HUDEP-2 (cell line): ENCODE measurements around the gene DNPEP.

Experiments used
- DNase-seq, 76 experiments: peaks; one replicate each; lab custom pipeline; 2025; ENCODE audit not compliant: unreplicated experiment in 76 of 76; lab: John Stamatoyannopoulos, UW

Gene DNPEP

DNA sequence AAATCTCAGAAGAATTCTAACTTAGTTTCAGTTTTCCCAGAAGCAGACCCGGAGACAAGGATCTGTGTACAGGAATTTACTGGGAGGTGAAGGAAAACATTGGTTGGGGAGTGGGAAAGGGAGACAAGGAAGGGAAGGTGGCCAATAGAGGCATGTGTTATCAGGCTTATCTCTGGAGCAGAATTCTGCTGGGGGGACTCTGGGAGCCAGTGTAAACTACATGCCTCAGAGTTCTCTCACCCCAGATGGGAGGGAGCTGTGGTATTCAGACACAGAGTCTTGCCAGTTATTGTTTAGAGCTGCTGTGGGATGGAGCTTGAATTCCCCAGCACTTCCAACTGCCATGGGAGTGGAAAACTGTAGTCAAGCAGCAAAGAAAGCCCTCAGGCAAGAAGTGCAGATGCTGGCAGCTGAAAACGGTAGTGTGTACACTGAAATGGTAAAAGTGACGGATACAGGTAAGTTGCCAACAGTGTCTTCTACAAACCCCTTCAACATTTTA, 19.0 kb downstream of the DNPEP start:
- DNase-seq: no peak

DNA sequence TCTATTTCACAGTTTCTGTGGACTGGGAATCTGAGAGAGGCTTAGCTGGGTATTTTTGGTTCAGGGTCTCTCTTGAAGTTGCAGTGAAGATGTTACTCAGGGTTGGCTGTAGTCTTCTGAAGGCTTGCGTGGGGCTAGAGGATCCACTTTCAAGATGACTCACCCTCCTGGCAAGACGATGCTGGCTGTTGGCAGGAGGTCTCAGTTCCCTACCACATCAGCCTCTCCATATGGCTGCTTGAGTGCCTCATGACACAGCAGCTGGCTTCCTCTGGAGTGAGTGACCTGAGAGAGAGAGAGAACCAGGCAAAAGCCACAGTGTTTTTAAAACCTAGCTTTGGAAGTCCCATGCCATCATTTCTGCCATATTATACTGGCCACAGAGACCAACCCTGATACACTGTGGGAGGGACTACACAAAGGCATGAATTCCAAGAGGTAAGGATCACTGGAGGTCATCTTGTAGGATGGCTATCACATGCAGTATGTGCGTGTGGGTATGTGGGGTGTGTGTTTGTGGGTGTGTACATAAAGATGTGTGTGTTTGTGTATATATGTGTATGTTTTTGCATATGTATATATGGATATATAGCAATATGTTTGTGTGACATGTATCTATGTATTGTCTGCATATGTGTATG, 25.1 kb downstream of the DNPEP start:
- DNase-seq: peak in 65 of 76 experiments; percentile 4 to 86 (median 51)

DNA sequence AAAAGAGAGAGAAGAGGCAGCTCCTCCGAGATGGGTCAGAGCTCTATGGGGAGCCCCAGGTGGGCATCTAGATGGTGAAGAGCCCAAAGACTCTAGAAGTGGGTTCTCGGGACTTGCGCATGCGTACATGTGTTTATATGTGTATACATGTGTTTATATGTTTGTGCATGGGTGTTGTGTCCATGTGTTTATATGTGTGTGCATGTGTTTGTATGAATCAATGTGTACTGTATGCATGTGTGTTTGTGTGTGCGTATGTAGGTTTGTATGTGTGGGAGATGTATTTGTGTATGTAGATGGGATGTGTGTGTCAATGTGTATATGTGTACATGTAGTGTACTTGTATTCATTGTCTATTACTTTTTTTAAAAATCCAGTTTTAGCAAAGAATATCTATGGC, 25.6 kb downstream of the DNPEP start:
- DNase-seq: no peak

DNA sequence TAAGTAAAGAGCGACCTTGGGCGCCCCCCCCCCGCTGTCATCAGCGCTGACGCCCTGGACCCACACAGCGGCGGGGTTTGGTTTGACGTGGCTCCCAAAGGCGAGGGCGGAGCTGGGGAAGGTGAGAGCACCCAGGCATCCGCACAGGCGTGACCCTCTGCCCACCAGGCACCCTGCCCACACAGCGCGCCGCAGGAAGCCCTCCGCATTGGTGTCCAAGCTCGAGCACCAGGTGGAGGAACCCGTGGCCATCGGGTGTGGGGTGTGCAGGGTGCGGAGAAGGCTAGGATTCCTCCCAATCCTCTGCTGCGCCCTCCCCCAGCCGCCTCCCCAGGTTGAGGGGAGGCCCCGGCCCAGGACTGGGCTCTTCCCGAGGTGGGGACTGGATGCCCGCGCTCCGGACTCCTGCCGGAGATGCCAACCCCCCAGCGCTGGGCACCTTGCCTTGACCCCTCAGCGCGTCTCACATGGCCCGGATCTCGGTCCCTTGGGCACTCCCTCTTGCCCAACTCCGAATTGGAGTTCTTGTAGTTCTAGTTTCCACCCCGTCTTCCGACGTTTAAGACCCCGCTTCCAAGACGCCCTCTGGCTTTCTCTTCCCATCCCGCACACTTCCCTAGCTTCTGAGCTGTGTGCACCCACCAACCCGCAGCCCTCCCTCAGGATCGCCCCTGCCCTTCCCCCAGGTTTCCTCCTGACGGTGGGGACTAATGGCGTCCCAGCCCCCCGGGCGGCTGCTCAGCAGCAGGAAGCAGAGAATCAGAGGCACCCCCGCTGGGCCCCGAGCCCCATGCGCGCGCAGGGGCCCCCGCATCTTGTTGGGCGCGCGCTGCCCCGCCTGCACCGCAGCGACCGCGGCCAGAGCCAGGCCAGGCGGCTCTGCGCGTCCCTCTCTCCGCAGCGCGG, 29.3 kb downstream of the DNPEP start:
- no peak for DNase-seq

DNA sequence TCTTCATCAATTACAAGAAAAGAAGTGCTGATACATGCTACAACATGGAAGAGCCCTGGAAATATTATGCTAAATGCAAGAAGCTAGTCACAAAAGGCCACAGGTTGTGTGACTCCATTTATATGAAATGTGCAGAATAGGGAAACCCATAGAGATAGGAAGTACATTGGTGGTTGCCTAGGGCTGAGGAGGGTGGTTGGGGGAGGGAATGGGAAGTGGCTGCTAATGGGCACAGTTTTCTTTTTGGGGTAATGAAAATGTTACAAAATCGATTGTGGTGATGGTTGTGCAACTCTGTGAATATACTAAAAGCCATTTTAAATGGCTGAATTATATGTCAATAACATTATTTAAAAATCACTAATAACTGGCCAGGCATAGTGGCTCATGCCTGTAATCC, 30.9 kb downstream of the DNPEP start:
- no peak for DNase-seq

DNA sequence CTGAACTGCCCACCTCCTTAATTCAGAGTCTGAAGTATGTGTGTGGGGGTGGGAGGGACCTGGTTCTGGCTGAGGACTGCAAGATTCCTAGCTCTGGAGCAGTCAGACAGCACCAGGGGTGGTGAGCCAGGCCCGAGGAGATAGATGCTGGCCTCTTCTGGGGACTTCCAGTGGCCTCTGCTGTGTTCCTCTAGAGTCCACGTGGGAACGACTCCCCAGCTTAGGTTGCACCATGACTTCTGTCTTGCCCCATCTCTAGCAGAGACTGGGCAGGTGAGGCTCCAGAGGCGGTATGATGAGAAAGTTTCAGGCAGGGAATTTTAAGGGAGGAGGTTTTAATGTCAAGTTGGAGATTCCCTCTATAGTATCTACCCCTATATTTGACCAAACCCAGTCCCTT, 33.1 kb downstream of the DNPEP start:
- no peak for DNase-seq

DNA sequence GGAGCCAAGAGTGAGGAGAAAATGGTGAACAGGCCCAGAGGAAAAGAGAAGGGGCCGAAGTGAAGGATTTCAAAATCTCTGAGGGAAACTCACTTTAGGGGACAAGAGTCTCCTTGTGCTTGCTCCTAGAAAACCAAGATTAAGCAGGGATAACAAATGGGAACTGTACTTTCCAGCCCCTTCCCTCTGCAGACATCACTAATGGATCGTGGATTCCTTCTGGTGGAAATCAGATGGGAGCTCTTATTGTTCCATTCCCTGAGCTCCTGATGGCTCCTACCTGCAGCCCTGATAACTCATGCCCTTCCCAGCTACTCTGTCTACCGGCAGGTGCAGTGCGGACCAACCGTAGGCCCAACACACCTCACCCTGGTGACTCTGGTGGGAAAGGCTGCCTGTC, 34.6 kb downstream of the DNPEP start:
- DNase-seq: no peak

DNA sequence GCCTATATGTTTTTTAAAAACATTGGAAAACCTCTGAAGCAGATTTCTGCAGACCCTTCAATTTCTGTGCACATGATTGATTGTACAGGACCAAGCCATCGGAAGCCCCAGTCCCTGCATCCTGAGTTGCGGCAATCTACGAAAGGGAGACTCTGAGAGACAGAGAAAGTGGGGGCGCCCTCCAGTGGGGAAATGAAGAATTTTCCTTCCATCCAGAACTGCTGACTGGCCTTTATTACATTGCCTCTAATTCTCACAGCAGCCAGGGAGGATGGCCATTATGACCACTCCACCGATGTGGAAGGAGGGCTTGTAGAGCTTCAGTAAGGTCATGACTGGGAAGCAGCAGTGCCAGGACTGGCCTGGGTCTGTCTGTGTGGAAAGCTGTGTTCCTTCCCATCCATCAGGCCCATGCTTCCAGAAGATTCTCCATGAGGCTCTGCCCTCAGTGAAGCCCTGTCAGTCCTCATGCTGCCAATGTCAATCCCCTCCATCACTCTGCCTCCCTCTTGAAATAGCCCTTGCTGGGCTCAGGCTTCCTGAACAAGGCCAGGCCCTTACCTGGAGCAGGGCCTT, 35.2 kb downstream of the DNPEP start:
- peak in 56 of 76 experiments; percentile 4 to 74 (median 38) for DNase-seq

DNA sequence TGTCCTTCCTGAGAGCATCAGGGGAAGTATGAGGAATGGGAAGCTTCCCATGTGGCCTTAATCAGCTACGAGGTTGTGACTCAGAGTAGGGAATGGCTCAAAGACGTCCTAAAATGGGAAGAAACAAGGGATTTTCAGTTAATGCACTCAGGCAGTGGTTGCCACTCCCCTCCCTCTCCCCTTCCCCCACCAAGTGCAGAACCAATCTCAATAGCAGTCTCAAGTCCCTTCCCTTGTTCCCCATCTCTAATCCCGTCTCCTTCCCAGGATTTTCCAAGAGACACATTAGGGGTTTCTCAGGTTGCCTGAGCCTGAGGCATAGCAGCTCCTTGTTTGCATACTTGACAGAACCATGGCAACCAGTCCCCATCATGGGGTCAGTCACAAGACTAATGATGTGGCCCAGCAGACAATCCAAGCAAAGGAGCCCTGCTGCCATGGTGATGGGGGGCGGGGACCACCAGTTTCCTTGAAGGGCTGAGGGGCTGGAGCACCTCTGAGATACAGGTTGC, 36.9 kb downstream of the DNPEP start:
- no peak for DNase-seq

DNA sequence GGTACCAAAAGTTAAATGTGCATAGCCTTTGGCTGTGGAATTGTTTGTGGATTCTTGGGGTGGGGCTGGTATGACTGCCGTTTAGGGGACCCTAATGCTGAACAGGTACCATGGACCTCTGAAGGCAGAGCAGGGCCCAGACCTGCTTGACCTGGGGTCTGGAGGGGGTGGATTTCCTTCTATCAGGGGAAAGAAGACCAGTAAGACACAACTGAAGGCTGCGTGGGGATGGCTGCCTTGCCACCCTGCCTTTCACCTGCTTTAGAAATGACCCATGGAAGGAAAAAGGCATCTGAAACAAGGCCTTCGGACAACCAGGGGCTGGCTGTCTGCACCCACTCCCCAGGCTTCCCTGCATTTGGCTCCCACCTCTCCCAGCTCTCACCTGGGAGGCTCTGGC, 37.5 kb downstream of the DNPEP start:
- no peak for DNase-seq

DNA sequence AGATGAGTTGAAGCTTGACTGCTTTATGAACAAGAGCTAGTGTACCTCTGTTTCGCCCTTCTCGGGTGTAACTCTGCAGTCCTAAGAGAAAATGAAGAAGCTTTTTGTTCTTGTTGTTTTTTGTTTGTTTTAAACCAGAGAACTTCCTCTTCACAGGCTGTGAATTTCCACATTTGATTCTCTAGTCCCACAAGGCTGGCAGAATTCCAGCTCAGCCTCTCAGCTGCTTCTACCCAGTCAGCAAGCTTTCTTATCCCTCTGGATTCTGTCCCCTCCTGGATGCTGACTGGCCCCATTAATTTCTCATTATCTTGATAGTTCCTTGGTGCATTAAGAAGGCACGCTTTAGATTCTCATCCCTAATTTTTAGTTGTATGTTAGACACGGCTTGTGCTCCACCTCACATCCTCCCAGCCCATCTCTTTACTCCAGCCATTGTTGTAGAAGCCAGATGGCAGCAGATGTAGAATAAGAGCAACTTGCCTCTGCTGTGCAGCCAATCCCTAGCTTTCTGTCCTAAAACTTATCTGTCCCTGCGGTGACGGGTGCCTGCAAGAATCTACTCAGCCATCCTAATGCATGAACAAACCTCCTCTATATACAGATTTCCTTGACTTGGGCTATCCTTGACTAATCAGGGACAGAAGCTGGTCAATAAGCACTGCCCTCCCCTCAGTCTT, 42.8 kb downstream of the DNPEP start:
- DNase-seq: peak in 1 of 76 experiments; percentile 5

DNA sequence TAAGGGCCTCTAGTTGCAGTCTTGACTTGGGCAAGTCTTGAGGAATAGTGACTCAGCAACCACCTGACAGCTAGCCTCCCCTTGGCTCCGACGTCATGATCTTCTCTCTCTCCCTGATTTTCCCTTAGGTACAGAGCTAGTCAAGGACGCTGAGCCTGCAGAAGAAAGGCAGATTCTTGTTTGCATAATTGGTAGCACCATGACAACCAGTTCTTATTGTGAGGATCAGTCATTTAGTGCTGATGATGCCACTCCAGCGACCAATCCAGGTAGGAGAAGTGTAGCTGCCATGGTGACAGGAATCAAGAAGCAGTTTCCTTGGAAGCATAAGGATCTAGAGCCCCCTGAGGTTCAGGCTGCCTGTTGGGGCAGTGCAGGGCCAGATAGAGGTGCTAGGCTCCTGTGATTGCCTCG, 52.3 kb downstream of the DNPEP start:
- no peak for DNase-seq

DNA sequence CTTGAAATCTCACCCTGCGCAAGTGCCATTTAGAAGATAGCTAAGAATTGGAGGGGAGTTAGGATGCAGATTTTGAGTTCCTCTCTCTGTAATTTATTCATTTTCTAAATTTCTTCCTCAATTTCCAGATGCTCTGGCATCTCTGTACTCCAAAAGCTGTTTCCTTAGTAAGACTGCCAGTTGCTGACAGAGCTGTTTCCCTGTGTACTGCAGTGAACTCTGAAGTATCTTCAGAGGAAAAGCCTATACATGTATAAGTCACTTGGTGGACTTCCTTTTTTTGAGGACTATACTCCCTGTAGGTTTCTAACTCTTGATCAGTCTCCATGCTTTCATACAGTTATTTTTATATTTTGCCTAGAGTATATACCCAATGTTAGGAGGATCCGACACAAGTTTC, 53.6 kb downstream of the DNPEP start:
- DNase-seq: no peak

DNA sequence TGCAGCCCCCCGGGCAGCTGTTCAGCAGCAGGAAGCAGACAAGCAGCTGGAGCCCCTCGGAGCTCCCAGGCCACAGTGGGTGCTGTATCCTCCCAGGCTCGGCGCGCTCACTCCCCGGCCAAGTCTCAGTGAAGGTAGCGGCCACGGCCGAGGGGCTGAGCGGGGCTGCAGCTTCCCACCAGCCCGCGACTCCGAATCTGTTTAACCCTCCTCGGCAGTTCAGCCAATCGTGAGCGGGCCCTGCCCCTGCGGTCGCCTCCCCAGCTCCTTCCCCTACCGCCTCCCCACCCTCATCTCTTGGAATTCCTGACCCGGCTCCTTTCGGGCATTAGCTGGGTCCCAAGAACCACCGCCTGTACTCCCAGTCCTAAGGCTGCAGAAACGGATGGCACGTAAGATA, 55.2 kb downstream of the DNPEP start, which contains the start of gene RESP18:
Gene RESP18, minus strand, starts transcription at position 203 of the 400 bp plus-strand sequence.
- DNase-seq: no peak

DNA sequence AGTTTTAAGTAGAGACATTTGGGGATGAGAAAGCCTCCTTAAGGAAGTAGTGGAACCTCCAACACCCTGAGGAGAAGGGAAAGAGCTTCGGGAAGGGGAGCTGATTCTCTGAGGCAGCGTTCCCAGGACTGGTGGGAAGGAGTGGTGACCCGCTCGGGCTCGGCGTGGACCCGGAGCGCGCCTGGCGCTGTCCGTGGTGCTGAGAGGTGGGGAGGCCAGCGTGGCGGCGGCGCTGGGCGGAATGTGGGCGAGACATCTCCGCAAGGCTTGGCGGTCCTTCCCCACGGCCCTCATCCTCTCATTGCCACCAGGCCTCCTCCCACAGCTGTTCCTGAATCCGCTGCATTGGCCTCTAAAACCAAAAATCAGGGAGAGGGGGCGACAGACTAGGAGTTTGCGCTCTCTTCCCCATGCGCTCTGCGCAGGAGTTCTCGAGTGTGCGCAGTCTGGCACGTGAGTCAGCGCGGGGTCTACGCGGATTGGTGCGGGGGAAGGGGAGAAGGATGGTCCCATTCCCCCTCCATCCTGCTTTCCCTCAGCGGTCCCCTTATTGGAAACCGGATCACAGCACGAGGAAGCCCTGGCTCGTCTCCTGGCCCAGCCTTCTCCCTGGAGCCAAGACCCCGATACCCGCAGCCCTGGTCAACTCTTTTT, 56.0 kb downstream of the DNPEP start:
- DNase-seq: peak in 29 of 76 experiments; percentile 1 to 42 (median 11)

DNA sequence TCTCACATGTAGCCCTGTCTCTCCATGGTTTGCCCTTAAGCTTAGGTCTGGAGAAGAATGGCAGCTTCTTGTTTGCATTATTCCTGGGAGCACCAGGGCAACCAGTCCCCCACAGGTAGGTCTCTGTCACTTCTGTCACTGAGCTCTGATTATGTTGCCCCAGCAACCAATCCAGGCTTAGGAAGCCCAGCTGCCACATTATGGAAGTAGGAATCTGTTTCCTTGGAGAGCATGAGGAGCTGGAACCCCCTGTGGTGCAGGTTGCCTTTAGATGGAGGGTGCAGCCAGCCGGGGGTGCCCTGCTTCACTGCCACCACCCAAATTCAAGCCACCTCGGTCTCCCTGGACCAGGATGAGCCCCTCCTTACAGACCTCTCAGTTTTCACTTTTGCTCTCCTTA, 60.0 kb downstream of the DNPEP start:
- DNase-seq: no peak

DNA sequence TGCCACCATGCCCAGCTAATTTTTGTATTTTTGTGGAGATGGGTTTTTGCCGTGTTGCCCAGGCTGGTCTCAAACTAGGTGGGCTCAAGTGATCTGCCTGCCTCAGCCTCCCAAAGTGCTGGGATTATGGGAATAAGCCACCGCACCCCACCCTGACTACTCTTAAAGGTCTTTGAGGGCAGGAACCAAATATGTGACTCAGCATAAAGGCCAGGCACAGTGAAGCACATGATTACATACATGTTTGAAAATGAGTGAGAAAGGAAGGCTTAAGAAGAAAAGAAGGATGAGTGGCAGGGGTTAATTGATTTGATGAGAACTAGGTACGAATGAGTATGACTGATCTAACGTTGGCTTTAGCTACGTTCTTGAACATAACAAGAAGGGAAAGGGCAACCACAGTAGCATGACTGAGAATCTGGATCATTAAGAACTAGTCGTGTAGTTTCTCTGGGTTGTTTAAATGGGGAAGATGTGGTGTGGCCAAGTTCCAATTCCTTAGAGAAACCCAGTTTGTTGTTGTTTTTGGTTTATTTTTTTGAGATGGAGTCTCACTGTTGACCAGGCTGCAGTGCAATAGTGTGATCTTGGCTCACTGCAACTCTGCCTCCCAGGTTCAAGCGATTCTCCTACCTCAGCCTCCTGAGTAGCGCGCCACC, 61.9 kb downstream of the DNPEP start:
- no peak for DNase-seq

DNA sequence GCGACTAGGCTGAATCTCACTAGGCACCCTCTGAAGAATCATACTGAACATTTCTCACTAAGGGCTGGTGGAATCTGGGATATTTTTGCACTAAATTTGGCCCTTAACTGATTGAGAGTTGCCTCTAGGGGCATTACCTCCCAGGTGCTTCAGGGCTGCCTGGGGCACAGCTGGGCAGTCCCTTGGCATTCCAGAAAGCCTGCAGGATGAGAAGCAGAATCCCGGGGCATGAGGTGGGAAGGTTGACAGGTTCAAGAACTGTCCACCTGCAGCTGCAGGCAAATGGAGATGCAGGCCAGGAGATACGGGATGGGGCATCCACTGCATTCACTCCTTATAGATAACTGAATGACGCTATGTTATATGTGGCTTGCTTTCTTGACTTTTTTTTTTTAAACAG, 62.6 kb downstream of the DNPEP start:
- DNase-seq: no peak

DNA sequence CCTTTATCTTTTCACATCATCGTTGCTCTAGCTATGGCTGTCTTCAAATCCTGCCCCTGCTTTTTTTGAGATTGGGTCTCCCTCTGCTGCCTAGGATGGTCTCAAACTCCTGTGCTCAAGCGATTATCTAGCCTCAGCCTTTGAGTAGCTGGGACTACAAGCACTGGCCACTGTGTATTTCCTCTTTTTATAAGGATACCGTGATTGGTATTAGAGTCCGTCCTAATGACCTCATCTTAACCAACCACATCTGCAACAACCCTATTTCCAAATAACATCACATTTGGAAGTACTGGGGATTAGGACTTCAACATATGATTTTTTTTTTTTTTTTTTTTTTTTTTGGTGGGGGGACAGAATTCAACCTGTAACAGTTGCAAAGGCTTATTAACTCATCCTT, 64.3 kb downstream of the DNPEP start:
- DNase-seq: no peak
